ENCODE results near the gene SH3PXD2A.

Gene SH3PXD2A

DNA sequence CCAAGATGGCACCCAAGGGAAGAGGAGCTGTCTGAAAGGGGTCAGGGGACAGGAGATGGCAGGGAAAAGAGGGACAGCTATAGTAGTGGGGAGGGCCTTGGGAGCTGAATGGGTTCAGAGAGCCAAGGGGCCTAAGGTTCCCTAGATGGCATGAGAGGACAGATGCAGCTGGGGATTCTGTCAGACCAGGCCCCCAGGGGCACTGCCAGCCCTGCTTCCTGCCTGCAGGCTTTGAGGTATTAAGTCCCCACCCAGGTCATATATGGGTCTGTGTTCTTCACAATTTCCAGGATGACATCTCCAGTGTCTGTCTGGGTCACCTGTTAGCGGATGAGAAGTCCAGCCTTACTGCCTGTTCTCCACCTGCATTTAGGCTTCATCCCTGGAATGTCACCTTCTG lies 305.1 kb downstream of the SH3PXD2A start:
- H3K4me3 ChIP-seq (ENCODE audit: low read depth, low read length): no peak overlapping the region
- no peak for TF ChIP-seq CTCF (IDR thresholded peaks at IDR 0.05; ENCODE audit: low read depth, low read length)

DNA sequence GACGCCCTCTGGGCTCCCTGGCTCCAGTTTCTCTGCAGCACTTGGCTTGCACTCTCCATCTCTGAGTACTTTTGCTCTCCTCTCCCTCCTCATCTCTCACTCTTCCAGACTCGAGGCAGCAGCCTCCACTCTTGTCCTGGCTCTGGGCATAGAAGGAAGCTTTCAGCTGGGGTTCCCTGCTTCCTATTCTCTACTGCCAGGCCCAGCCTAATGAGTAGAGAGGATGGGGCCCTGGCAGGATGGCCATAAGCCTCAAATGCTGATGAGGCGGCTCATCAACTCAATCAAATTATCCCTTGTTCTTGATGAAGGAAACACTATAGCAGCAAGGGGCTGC lies 306.1 kb downstream of the SH3PXD2A start:
- no peak for TF ChIP-seq CTCF (IDR thresholded peaks at IDR 0.05; ENCODE audit: low read depth, low read length)

DNA sequence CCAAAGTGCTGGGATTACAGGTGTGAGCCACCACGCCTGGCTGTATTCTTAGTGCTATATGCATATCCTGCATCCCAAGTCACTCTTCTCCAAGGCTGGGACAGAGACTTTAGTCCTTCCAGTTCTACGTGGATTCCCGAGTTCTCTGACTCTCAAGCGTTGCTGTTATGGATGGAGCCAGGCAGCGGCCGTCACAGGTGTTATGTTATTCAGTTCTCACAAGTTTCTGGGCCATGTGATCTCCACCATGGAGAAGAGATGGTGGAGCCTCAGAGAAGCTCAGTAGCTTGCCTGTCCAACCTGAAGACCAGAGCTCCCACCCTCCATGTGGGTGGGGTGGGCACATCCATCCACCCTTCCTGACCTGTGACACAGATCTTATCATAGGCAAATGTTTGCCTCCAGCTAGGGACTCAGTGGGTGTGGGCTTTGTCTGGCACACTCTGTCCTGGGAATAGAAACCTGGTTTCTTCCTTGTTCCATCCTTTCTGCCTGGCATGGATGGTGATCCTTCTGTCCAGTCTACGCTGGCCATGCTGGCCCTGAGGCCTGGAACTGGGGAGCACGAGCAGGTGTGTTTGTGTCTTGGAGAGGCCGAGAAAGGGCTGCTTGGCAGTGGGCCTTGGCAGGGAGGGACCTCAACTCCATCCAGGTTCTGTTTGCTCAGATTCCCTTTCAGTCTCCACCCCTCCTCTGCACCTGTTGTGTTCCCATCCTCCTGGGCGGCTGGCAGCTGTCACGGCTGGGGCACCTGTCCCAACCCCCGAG lies 306.6 kb downstream of the SH3PXD2A start:
- no peak overlapping the region for H3K4me3 ChIP-seq (ENCODE audit: low read depth, low read length)
- no peak for TF ChIP-seq CTCF (IDR thresholded peaks at IDR 0.05; ENCODE audit: low read depth, low read length)

More for the DNA sequence above, 306.1 kb downstream of the SH3PXD2A start:
- H3K4me3 ChIP-seq (ENCODE audit: low read depth, low read length): no peak overlapping the region

- no peak for TF ChIP-seq CTCF (IDR thresholded peaks at IDR 0.05; ENCODE audit: low read depth, low read length)
- H3K4me3 ChIP-seq (ENCODE audit: low read depth, low read length): no peak overlapping the region
These were observed 307.4 kb downstream of the SH3PXD2A start for GRCh38 chr10:103548006-103548405.

- TF ChIP-seq CTCF (IDR thresholded peaks at IDR 0.05; ENCODE audit: low read depth, low read length): no peak
- no peak overlapping the region for H3K4me3 ChIP-seq (ENCODE audit: low read depth, low read length)
These were observed 307.9 kb downstream of the SH3PXD2A start for GRCh38 chr10:103547391-103547946.

GRCh38 chr10:103546401-103546800 lies 309.0 kb downstream of the SH3PXD2A start:
- no peak for TF ChIP-seq CTCF (IDR thresholded peaks at IDR 0.05; ENCODE audit: low read depth, low read length)
- H3K4me3 ChIP-seq (ENCODE audit: low read depth, low read length): no peak overlapping the region

GRCh38 chr10:103545771-103546281 lies 309.6 kb downstream of the SH3PXD2A start:
- no peak overlapping the region for H3K4me3 ChIP-seq (ENCODE audit: low read depth, low read length)
- TF ChIP-seq CTCF (IDR thresholded peaks at IDR 0.05; ENCODE audit: low read depth, low read length): no peak
